OCI-M2 (cell line): Measurements from ENCODE around the gene ATOX1.

Source experiments
- DNase-seq: peaks from one replicate; lab custom pipeline; 2025; ENCODE audit not compliant: unreplicated experiment; lab: John Stamatoyannopoulos, UW

ATOX1 gene

DNA sequence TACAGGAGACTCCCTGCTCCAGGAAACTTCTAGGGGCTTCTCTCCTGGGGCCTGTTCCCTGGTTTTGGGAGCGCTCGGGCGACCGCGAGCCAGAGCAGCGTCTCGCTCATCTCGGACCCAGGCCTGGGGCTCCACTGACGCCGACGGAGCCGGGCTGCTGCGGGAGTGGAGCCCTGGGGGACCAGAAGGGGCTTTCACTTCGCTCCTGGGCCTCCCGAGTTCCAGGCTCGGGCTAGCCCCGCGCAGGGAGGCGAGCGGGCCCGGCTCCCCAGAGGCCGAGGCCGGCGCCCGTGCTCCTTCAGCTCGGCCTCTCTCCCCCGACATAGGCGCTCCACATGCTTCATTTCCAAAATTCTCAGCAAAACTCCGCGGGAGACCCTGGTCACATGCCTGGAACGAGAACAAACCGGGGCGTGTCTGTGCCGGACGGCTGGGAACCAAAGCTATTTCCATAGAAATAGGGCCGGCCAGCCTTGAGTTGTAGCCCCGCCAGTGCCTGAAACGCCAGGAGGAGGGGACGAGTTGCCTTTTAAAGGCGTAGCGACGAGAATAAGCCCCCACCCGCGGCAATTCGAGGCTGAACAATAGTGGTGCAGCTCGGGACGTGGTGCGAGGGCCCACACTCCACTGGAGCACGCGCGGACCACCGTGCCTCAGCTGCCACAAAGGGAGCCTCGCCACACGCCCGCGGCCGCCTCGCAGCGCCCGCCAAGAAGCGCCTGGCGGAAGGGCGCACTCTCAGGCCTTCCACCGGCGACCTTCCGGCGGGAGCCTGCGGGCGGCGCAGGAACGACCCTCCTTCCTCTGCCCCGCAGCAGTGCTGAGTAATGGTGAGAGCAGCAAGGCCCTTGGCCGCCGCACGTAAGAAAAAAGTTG lies 12.2 kb upstream of the ATOX1 start:
- no peak for DNase-seq

DNA sequence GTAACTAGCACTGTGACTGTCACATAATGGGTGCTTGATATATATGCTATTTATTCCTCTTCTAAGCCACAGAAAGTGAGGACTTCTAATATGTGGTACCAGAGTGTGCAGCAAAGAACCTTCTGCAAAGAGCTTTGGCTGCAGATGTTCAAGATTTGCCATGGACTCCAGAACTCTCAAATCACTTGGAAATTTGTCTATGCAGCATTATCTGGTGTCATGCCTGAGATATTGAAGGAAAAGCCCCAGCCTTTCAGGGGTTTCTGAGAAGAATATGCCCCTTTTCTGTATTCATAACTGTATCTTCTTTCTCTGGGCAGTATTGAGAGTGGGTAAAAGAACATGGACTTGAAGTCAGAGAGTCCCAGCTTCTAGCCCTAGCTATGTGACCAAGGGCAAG lies 8.5 kb upstream of the ATOX1 start:
- no peak for DNase-seq

DNA sequence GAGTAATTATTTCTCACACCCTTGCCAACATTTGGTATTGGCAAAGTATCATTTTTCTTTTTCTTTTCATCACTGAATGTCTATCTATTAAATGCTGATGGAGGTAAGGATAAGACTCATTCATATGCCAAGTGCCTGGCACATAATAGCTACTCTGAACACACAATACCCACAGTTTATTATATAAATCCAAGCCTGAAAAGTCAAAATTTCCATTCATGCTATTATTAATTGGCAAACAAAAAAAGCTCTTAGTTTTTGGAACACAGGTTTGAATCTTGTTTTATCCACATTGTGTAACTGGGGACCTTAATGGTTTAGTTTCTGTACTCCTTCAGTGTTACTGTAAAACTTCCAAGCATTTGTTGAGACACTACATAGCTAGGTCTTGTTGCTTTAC lies 6.4 kb upstream of the ATOX1 start:
- DNase-seq, result no peak

DNA sequence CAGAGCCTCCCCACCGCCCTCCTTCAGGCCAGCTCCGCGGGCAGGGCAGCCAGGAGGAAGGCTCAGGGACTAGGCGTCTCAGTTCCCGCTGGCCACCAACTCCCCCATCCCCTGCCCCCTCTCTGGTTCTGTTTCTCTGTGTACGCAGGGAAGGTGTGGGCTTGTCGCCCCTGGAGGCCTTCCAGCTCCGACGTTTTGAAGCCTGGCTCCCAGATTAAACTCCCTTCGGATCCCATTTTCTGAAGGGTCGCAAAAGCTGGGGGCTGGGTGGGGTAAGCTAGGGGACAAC lies 346 bp downstream of the ATOX1 start:
- no peak for DNase-seq

DNA sequence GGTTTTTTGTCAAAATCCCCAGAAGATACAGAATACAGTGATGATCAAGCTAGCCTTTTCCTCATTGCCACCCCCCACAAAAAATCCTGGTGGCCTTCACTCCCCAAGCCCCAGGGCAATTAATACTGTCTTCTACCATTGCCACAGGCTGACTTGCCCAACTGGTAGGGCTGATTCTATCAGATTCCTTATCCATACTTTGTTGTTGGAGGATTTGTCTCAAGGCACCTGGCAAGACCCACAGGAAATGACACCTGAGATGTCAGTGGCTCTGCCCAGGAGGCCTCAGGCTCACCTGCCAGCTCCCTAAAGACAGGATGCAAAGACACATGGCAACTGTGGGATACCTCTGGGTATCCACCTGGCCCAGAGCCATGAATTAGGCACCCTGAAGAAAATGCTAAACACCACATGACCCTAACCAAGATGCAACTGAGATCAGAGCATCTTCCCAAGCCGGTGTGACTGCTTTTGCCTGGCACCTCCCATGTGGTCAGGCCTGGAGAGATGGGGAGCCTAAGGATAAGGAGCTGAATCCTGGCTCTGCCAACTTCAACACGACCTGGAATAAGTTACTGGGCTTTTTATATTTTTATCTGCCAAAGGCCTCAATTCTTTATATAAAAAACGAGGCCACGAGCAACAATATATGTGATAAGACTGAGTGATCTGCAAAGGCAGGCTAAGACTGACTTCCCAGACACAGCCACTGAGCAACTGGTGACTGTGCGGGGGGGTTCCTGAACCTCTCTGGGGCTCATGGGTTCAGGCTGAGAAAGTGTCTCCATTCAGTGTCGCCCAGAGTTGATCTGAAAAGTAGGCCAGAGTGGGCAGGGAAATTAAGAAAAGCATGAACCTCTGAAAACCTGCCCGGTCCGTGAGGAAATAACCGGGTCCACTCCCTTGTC lies 944 bp downstream of the ATOX1 start:
- DNase-seq, result no peak

DNA sequence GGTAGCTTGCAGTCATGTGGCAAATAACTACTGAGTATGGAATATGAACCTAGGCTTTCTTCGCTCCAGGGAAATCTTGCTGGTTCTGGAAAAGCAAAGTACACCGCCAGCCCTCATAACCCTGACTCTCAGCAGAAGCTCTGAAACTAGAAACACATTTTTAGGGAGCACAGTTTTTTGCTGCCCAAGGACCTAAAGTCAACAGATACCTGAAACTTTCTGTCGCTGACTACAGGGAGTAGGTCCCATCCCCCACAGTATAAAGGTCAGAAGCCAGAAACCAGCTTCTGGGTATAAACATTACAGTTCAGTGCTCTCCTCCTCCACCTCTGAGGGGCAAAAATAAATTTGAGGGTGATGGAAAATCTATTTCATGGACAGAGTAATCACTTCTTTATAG lies 3.0 kb downstream of the ATOX1 start:
- DNase-seq, result no peak

DNA sequence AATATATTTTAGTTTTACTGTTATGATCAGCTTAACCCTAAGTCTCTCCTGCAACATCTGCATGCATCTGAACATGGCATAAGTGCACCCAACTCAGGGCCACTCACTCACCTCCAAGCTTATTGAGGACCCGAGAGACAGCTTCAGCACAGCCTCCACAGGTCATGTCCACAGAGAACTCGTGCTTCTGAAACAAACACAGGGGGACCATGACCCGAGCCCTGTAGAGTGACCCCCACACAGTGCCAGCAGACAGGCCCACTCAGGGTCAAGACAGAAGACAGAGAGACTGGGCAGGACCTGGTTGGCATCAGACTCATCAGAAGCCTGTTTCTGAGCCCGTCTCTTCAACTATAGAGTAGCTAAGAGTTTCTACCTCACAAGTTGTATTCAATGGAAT lies 6.8 kb downstream of the ATOX1 start:
- DNase-seq, result no peak

DNA sequence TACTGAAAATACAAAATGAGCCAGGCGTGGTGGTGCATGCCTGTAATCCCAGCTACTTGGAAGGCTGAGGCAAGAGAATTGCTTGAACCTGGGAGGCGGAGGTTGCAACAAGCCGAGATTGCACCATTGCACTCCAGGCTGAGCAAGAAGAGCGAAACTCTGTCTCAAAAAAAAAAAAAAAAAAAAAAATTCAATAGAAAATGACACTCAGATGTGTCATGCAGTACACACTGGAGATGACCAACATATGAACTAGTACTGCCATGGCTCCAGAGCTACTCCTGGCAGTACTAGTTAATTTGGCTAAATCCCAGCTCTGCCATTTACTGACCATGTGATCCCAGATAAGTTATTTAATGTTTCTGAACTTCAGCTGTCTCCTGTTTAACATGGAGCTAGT lies 7.3 kb downstream of the ATOX1 start:
- no peak for DNase-seq

DNA sequence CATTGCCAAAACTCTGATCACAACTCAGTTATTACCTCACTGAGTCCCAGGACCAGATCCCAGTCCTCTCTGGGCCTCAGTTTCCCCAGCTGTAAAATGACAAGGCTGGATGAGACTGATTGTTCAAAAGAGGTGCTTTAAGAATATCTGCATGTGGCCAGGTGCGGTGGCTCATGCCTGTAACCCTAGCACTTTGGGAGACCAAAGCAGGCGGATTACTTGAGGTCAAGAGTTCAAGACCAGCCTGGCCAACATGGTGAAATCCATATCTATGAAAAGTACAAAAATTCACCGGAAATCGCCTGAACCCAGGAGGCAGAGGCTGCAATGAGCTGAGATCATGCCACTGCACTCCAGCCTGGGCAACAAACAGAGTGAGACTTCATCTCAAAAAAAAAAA lies 8.3 kb downstream of the ATOX1 start:
- DNase-seq, result no peak

DNA sequence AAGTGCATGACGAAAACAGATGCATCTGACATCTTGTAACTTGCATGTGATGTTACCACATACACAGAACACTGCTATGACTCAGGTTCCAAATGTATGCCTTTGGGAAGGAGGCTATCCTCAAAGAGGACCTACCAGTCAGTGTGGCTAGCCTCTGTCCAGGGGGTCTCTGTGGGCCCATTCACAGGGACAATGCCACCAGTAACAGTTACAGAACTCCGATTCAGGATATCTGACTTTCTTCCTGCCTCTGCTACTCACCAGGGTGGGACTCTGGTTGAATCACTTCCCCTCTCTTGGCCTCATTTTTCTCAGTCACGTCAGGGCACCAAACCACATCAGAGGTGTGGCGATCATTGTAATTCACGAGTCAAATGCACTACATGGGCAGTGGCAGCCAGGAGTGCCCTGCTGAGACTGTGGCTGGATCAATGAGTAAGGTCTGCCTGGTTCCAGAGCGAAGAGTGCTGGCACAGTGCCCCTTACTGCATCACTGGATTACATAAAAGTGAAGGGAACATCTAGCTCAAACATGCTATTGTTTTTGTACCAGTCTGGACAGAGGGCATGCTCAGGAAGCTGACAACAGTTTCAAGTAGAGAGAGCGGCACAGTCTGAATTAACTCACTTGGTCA lies 13.2 kb downstream of the ATOX1 start:
- no peak for DNase-seq

DNA sequence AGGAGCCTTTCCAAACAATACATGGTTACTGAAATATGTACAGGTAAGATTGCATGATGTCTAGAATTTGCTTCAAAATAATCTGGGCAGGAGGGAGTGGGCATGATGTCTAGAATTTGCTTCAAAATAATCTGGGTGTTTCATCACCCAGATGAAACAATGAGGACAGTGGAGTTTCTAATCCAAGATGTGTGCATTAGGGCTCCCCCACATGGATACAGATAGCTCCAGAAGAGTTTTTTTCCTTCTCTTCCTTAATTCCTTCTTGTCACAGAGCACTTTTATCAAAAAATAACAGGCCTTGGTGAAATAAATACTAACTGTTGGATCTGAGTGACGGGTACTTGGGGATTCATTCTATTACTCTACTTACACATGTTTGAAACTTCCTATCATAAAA lies 14.9 kb downstream of the ATOX1 start:
- no peak for DNase-seq

DNA sequence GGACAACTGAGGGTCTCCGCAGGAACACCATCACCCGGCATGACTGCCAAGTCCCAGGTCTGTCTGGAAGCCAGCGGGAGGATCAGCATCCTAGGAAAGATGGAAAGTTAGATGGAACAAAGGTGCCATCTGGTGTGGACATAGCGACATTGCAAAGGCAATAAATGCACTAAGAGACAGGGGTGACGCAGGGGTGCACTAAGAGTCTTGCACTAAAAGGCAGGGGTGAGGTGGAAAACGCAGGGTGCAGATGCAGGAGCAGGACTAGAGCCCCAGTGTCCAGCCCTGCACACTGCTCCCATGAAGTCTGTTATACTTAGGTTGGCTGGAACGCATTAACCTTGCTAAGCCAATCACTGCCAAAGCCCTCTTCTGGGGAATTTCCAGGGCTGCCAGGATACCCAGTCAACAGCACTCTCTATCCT lies 15.5 kb downstream of the ATOX1 start:
- no peak for DNase-seq

DNA sequence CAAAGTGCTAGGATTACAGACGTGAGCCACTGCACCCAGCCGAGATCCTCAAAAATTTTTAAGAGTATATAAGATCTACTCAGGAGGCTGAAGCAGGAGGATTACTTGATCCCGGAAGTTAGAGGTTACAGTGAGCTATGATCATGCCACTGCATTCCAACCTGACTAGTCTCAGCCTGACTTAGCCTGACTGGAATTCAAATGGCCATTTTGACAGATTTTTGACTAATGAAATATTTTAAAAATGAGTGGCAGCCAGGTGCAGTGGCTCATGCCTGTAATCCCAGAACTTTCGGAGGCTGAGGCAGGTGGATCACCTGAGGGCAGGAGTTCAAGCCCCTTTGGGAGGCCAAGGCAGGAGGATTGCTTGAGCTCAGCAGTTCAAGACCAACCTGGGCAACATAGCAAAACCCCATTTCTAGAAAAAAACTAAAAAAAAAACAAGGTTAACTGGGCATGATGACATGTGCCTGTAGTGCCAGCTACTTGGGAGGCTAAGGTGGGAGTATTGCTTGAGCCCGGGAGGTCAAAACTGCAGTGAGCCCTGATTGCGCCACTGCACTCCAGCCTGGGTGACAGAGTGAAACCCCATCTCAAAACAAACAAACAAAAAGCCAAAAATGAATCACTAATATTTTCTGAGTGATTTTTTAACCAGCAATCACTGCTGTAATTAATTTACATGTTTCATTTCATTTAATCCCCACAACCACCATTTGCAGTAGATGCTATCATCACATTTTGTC lies 16.6 kb downstream of the ATOX1 start:
- DNase-seq, result no peak

DNA sequence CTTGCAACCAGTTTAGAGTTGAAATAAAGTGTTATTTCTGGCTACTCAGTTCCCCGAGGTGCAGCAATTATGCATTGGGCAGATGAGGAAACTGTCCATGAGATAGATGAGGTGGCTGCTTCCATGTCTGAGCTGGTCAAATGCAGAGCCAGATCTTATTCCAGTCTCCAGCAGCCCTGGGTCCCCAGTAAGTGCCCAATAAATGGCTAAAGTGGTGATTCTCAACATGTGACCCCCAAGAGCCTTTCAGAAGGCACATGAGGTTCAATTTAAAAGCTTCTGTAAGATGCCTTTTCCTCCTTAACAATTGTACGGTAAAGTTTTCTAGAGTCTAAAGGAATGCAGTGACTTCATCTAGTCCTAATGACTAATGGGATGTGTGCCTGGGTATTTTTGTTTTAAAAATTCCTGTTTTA lies 17.5 kb downstream of the ATOX1 start:
- DNase-seq, result no peak

DNA sequence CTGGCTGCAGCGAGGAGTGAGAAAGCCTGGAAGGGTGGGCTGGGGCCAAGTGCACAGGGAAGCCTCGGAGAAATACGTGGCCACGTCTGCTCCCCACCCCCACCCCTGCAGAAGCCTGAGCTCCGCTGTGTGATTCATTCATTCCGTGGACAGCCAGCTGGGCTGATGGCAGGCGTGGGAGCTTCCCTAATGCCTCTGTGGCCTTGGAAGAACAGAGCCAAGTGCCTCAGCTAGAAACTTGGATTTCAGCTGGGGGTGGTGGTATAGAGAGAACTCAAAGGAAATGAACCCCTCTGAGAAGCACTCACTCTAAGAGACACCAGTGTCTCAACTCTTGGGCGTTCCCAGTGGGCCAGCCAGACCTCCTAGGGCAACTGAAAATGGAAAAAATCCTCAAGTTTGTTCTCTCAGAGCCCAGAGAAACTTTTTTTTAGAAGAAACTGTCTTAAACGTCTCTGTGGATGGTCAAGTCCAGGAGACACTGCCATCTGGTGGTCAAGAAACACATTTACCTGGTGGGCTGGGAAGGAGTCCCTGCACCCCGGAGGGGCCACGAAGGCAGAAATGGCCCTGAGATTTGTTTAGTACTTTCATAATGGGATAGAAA lies 18.0 kb downstream of the ATOX1 start:
- no peak for DNase-seq

DNA sequence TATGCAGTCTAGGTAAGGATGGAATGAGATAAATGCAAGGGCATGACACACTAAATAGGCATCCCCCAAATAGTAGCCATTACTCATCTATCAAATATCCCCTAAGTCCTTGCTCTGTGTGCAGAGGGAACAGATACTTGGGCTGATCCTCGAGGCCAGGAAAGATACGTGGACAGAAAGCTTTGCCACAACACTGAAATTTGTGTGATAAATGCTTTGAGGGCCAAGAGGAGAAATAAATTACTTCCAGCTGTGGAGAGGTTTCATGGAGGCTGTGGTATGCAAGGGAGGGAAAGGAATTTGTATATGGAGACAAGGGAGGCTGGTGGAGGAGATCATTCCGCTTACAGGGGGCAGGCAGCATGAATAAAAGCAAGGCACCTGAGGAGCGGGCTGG lies 18.5 kb downstream of the ATOX1 start:
- no peak for DNase-seq

DNA sequence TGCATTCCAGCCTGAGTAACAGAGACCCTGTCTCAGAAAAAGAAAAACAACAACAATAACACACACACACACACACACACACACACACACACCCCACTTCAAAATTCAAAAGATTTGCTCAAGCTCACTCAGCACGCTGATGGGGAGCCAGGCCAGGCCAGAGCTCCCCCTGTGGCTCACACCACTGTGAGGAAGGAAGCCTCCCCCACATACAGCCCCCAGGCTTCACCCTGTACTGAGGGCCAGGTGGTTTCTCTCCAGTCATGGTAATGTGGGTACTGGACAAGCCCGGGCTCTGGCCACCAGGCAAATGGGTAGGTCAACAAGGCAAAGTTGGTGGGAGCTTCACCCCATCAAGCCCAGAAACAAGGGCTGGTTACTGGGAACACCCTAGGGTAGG lies 19.0 kb downstream of the ATOX1 start:
- no peak for DNase-seq

DNA sequence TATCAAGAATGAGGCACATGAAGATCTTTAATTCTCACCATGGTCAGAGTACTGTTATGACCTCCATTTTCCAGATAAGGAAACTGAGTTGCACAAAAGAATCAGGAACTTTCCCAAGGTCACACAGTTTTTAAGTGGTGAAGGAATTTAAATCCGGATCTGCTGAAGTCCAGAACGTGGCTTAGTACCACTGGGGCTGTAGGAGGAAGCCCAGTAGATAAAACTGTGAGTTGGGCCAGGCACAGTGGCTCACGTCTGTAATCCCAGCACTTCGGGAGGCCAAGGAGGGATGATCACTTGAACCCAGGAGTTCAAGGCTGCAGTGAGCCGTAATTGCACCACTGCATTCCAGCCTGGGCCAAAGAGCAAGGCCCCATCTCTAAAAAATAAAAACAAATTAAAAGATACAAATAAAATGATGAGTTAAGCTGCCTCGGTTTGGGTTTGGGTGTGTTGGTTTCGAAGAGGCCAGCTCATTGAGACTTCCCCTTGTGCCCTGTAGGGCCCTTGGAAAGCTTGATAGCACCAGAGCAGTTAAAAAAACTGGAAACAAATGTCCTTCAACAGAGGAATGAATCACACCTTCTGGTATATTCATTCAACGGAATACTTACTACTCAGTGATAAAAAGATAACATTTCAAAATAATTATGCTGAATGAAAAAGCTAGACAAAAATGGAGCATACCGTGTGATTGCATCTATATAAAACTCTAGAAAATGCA lies 20.1 kb downstream of the ATOX1 start:
- no peak for DNase-seq

DNA sequence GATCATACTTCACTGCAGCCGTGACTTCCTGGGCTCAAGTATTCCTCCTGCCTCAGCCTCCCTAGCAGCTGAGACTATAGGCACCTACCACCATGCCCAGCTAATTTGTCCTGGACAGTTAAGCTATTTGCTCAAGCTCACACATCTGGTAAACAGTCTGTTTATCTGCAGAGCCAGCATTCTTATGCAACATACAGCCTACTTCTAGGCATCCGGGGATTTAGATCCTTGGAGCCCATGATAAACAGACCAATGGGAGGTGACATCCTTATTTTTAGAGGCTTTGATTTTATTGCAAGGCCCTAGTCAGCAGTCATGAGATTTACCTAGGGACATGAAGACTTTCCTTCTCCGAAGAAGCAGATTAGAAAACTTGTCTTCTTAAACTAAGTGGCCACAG lies 21.0 kb downstream of the ATOX1 start:
- no peak for DNase-seq

DNA sequence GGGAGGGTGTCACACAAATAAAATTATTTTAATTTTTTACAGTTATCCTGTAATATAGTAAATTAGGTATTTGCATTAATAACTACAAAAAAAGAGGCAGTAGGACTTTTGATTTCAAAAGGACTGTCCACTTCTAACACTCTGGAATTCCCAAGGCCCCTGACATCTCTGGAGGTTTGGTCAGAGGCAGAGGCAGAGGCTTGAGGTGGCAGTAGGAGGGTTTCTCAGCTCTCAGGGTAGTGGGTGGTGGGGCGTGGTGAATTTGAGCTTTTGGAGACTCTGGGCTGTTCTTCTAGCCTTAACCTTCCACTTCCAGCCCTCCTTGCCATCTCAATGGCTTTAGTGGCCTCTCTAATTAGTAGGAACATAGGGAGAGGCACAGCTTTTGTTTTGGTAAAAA lies 22.8 kb downstream of the ATOX1 start:
- no peak for DNase-seq
